HepG2 (cell line): ENCODE measurements around the gene FAM118A.

ENCODE experiments used
- FOXM1 ChIP-seq: sonication (generic); formaldehyde crosslinking; IDR thresholded peaks from 2 replicates; pipeline ENCODE4 v1.5.0; 2020; ENCODE audit warnings: missing genetic modification reagents
- JDP2 ChIP-seq: sonication (generic); formaldehyde crosslinking; IDR thresholded peaks from 2 replicates; pipeline ENCODE4 v1.8.1; 2022; ENCODE audit warnings: missing genetic modification reagents, borderline replicate concordance
- MAFK ChIP-seq, 2 experiments: IDR thresholded peaks in 1 of 2; conservative IDR thresholded peaks in 1 of 2; 2 replicates each; pipeline ENCODE4 v1.6.1; 2011; ENCODE audit warnings: improper control_type of control experiment in 2 of 2, low read length in 2 of 2
- POLR2AphosphoS2 ChIP-seq: IDR thresholded peaks from 2 replicates; pipeline ENCODE4 v1.6.1; 2011; ENCODE audit warnings: low read depth, low read length, improper control_type of control experiment
- YY1 ChIP-seq: IDR thresholded peaks from 2 replicates; pipeline ENCODE4 v1.6.1; 2011; ENCODE audit warnings: low read length, low read depth, moderate library complexity, mild to moderate bottlenecking; ENCODE audit not compliant: insufficient read depth, insufficient replicate concordance
- ZSCAN20 ChIP-seq: sonication (generic); formaldehyde crosslinking; IDR thresholded peaks from 2 replicates; pipeline ENCODE4 v1.4.0; 2020; ENCODE audit warnings: missing genetic modification reagents, mild to moderate bottlenecking, borderline replicate concordance
- TF ChIP-seq, protein P1 (sequence below): sonication (generic); formaldehyde crosslinking; IDR thresholded peaks from 2 replicates; pipeline ENCODE4 v1.4.0; 2020; ENCODE audit warnings: missing genetic modification reagents

DNA sequence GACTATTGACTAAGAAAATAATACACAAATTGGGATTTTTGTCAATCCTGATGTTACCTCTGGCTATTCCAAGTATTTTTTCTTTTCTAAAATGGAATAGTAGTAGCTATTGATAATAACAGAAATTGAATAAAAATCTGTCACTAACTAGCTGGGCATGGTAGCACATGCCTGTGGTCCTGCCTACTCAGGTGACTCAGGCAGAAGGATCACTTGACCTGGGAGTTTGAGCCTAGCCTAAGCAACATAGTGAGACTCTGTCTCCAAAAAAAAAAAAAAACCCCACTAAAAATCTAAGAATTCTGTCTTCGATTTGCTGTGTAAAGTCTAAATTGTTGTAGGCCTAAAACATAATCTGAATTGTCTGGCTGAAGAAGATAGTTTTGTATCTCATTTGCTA is 42.2 kb downstream of the FAM118A start:
- TF ChIP-seq FOXM1 (no peak), YY1 (no peak), MAFK (conservative IDR thresholded peaks at IDR 0.05 in 1 of 2, IDR thresholded peaks at IDR 0.05 in 1 of 2; ENCODE audit: low read length in 2 of 2) (no peak), POLR2AphosphoS2 (no peak), JDP2 (CRISPR knock-in tag) (no peak), ZSCAN20 (no peak)
- TF ChIP-seq, protein P1, sequence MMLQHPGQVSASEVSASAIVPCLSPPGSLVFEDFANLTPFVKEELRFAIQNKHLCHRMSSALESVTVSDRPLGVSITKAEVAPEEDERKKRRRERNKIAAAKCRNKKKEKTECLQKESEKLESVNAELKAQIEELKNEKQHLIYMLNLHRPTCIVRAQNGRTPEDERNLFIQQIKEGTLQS (CRISPR knock-in tag), result no peak
